Measurements from ENCODE around the gene PAX2.
A peak's percentile ranks its signal among the peaks of the same experiment; 100 is the strongest.

The PAX2 gene

DNA sequence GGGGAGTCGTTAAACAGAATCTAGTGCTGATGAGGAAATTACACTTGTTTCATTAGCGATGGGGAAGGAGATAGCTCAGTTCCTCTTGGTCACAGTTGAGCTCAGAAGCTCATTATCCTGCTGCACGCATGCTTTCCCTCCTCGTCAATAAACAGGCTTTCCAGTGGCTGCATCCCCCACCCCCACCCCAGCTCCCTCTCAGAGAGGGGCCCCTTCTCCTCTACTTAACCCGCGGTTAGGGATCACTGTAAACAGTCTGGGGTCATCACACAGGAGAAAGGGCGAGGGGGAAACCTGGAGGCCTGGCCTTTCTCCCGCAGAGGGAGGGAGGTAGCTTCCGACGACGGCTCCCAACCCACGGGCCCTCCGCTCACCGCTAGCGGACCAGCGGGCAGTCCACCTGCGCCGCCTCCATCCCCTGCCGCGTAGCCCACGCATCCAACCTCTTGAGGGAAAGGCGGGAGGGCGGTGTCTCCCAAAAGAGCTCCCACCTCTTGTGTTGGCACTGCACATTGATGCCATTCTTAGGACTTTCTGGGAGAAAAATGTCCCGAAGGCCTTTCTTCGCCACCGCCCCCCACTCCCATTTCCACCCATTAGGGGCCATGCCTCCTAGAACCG is 80.8 kb downstream of the PAX2 start:
- no peak for DNase-seq

DNA sequence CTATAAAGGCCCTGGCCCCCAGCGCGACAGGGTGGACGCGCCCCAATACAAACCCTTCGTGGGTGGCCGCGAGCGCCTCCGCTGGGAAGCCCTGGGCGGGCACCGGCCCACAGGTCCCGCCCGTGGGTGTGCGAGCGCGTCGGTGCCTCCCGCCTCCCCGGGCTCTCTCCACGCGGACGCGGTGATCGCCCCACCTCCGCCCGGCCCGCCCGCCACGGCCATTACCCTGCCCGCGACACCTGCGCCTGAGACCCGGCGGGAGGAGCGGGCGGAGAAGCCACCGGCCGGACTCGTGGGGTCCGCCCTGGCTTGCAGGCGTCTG is 81.2 kb downstream of the PAX2 start:
- DNase-seq, result no peak

DNA sequence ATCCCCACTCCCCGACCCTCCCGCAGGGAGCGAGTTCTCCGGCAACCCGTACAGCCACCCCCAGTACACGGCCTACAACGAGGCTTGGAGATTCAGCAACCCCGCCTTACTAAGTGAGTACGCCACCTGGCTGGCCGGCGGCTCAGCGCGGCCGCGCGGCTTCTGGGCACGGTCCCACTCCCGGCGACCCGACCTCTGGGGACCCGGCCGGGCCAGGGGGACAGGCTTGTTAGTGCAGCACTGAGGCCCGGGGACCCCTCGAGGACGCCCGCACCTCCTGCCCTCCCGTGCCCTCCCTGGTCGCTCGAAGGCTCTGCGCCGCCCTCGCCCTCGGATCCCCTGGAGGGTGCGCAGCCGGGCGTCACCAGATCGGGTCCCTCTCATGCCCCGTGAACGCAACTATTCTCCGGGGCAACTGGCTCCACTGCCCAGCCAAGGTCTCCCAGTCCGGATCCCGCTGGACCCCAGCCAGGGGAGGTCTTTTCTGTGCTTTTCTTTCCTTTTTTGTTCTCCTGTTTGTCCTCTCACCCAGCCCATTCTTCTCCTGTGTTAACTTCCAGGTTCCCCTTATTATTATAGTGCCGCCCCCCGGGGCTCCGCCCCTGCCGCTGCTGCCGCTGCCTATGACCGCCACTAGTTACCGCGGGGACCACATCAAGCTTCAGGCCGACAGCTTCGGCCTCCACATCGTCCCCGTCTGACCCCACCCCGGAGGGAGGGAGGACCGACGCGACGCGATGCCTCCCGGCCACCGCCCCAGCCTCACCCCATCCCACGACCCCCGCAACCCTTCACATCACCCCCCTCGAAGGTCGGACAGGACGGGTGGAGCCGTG is 81.8 kb downstream of the PAX2 start:
- peak; percentile 13 for DNase-seq

- DNase-seq, result no peak
Measured at GRCh38 chr10:100827819-100828737, 82.7 kb downstream of the PAX2 start.

- DNase-seq, result no peak
Measured at GRCh38 chr10:100828738-100829096, 83.3 kb downstream of the PAX2 start.

- DNase-seq, result no peak
Measured at GRCh38 chr10:100829097-100829870, 83.9 kb downstream of the PAX2 start.

GRCh38 chr10:100829933-100830727 is 84.7 kb downstream of the PAX2 start:
- no peak for DNase-seq

DNA sequence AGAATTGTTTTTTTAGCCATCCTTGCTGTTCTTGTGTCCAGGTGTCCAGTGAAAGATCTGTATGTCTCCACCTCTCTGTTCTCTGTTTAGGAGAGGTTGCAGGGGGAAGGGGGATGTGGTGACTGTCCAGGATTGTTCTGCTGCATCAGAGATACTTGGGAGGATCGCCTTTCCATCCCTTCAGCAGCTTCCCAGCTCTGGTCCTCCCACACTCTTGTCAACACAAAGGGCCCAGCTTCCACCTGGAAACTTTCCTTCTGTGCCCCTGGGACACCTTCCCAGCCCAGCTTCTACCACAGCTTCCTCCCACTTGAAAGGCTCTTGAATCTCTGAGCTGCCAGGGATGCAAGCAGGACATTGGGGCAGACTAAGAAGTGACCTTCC is 85.3 kb downstream of the PAX2 start:
- DNase-seq, result no peak

DNA sequence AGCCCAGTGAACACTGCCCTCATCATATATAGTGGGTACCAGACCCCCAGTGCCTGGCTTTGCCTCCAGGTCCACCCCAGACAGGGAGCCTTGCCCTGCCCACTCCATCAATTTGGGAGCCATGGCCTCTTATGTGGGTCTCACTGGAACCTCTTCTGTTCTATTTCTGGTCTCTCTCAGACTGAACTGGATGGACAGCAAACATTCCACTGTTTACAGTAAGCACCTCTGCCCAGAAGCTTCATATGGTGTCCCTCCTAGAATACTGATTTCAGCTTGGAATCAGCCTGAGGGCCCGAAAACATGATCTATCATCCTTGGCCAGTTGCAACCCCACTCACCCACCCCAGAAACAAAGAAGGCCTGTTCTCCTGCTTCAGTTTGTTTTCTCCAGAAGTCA is 86.4 kb downstream of the PAX2 start:
- DNase-seq, result no peak

- no peak for DNase-seq
Measured at GRCh38 chr10:100835810-100836209, 90.4 kb downstream of the PAX2 start.

- DNase-seq, result no peak
Measured at GRCh38 chr10:100836891-100837290, 91.5 kb downstream of the PAX2 start.

DNA sequence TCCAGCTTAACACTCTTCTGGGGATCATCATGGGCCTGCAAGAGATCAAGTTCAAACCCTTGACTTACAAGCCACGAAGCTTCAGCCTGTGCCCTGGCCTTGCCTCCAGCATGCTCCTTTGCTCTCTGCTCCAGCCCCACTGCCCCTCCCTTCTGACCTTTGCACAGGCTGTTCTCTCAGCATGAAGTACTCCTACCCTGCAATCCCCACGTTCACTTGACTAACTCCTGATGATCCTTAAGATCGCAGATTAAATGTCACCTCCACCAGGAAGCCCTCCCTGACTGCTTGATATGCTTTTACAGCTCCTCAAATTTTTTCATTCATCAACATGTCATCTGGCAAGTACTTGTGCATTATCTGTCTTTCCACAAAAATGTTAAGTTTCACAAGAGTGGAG is 91.9 kb downstream of the PAX2 start:
- DNase-seq, result no peak

- DNase-seq, result no peak
Measured at GRCh38 chr10:100838986-100839385, 93.6 kb downstream of the PAX2 start.

- no peak for DNase-seq
Measured at GRCh38 chr10:100841528-100841927, 96.1 kb downstream of the PAX2 start.

GRCh38 chr10:100847440-100847839 is 102.1 kb downstream of the PAX2 start:
- DNase-seq, result no peak

GRCh38 chr10:100848770-100849169 is 103.4 kb downstream of the PAX2 start:
- no peak for DNase-seq

GRCh38 chr10:100858261-100858660 is 112.9 kb downstream of the PAX2 start:
- DNase-seq, result no peak

GRCh38 chr10:100858747-100859483 is 113.5 kb downstream of the PAX2 start:
- no peak for DNase-seq

DNA sequence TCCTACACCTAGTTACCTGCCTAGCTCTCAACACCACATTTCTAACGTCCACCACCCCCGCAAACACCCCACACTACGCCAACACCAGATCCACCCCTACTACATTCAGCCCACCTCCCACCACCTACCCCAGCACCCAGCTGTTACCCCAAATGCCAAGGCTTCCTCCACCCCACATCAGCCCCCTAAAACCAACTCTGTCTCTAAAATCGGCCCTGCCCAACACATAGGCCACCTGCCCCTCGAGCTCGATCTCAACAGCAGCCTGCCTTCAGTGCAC is 114.0 kb downstream of the PAX2 start:
- DNase-seq, result no peak

DNA sequence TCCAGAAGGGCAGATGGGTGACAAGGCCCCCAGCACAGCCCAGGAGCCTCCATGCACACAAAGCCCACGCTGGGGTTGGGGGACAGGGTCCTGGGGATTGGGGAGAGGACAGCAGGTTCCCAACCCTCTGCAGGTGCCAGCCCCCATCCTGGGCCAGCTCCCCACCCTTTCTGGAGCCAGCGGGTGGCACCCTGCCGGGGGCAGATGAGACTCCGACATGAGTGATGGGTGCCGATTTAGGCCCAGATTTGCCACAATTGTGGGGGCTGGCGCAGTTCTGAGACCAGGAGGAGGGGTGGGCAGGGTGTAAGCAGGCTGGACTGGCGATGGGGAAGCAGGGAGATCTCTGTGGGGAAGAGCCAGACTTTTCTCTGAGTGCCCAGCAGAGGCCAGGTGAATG is 118.1 kb downstream of the PAX2 start:
- no peak for DNase-seq

GRCh38 chr10:100864036-100864885 is 118.9 kb downstream of the PAX2 start:
- peak; percentile 42 for DNase-seq

Data from NCI-H2171 (cell line).